ENCODE data around the gene SREBF1. TPM values are rescaled to one million over a fixed set of nuclear protein-coding genes. Genes with fewer than 3 reads are reported as not detected.

The SREBF1 gene
- total and polyA plus RNA-seq, 2 of the 8 experiments (the other 6 are each of a cell fraction or from before 2014, with no cell fraction given) = 28.6 to 70.8 TPM

DNA sequence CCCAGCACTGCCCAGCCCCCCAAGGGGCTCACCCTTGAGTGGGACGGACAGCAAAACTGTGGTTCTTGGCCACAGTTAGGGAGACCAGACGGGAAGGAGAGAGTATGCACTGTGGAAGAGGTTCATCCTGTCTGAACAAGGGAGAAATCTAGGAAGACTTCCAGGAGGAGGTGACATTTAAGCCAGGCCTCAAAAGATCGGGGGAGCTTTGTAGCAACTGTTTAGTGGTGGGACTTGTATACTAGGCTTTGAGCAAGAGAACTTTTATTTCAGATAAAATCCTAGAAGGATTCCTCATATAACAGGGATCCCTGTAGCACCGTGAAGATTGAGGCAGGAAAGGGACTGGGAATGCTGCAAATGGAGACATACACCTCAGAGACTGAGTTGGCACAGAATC lies 30.8 kb downstream of the SREBF1 start (continued):
- TF ChIP-seq TAF7 (optimal IDR thresholded peaks at IDR 0.05; ENCODE audit: borderline replicate concordance, low read depth, low read length) (no peak), BACH1 (IDR thresholded peaks at IDR 0.05; ENCODE audit: low read length) (no peak), CTBP2 (IDR thresholded peaks at IDR 0.05; ENCODE audit: borderline replicate concordance, insufficient read depth, insufficient read length, low read length) (no peak), KDM1A (IDR thresholded peaks at IDR 0.05; ENCODE audit: borderline replicate concordance, low read length) (no peak)
